Caco-2 (cell line): Measurements from ENCODE around the gene ENDOV. TPM values are rescaled to one million over a fixed set of nuclear protein-coding genes. Genes with fewer than 3 reads are reported as not detected.
"Not testable (repeated sequence)": the region's sequence is repeated elsewhere in the genome, so short reads cannot be mapped to it uniquely, and the experiment has no call there.

Experiments
- BruUV-seq: library from RNA; stranded (reverse); fragments of 400-500 nt; replicated peaks from 2 replicates; lab custom pipeline; 2021; lab: Mats Ljungman, UMichigan
- CTCF ChIA-PET: fragments of 300-600 bp; sonication (Branson Sonifier 250); formaldehyde crosslinking; loops from one replicate; lab custom pipeline; 2022; ENCODE audit warnings: antibody characterized with exemption; lab: Charles Lee
- POLR2A ChIA-PET: fragments of 300-600 bp; sonication (Branson Sonifier 250); formaldehyde crosslinking; loops from one replicate; lab custom pipeline; 2022; ENCODE audit warnings: antibody characterized with exemption; lab: Charles Lee
- DNase-seq, 2 experiments: peaks; one replicate each; pipeline versions ENCODE4 v3.0.0 to v3.0.0-alpha.2; 2020 to 2022
- H3K27me3 ChIP-seq: replicated peaks from 2 replicates; pipeline ENCODE4 v1.6.0; 2011; ENCODE audit warnings: low read length; ENCODE audit not compliant: control insufficient read depth, insufficient read depth
- H3K36me3 ChIP-seq: 2 replicates; pipeline ENCODE4 v1.5.1; 2011; ENCODE audit warnings: low read length; ENCODE audit not compliant: control insufficient read depth, insufficient read depth
- H3K4me1 ChIP-seq: fragments of 250-450 bp; sonication (Bioruptor Pico); 2 replicates; pipeline ENCODE4 v1.5.1; 2020; ENCODE audit warnings: mild to moderate bottlenecking
- H3K4me3 ChIP-seq: 2 replicates; pipeline ENCODE4 v1.5.1; 2011; ENCODE audit warnings: low read depth, mild to moderate bottlenecking, control low read depth, low read length
- H3K9me3 ChIP-seq: fragments of 250-450 bp; sonication (Bioruptor Pico); 2 replicates; pipeline ENCODE4 v1.5.1; 2020; ENCODE audit warnings: mild to moderate bottlenecking, moderate library complexity
- H3K27ac Mint-ChIP-seq: one replicate; pipeline ENCODE4 v1.8.0; 2022; ENCODE audit warnings: mixed read lengths; ENCODE audit not compliant: unreplicated experiment
- H3K27me3 Mint-ChIP-seq: one replicate; pipeline ENCODE4 v1.8.0; 2022; ENCODE audit warnings: mixed read lengths; ENCODE audit not compliant: insufficient read depth, unreplicated experiment
- H3K36me3 Mint-ChIP-seq: one replicate; pipeline ENCODE4 v1.8.0; 2022; ENCODE audit warnings: mild to moderate bottlenecking, mixed read lengths; ENCODE audit not compliant: insufficient read depth, unreplicated experiment
- H3K4me1 Mint-ChIP-seq: one replicate; pipeline ENCODE4 v1.8.0; 2022; ENCODE audit warnings: low read depth, mixed read lengths; ENCODE audit not compliant: unreplicated experiment
- H3K4me3 Mint-ChIP-seq: one replicate; pipeline ENCODE4 v1.8.0; 2022; ENCODE audit warnings: mild to moderate bottlenecking, moderate library complexity, mixed read lengths; ENCODE audit not compliant: unreplicated experiment
- H3K9me3 Mint-ChIP-seq: one replicate; pipeline ENCODE4 v1.8.0; 2022; ENCODE audit warnings: mixed read lengths; ENCODE audit not compliant: unreplicated experiment
- intact Hi-C: fragments of 100-400 bp; cut with micrococcal nuclease; formaldehyde crosslinking; loops from one replicate; pipeline ENCODE4 v1.10.0; 2022; ENCODE audit not compliant: unreplicated experiment
- total RNA-seq: library from RNA; stranded (reverse); gene quantifications from 2 replicates; pipeline ENCODE4 v1.2.3, GENCODE V29; 2022
- TF ChIP-seq, protein P1 (sequence below), 2 experiments: fragments of 200-600 bp in 1 of 2; IDR thresholded peaks; 1 replicate in 1 of 2; 2 replicates in 1 of 2; pipeline versions ENCODE4 v1.5.1 to v1.8.0; 2011 to 2022; ENCODE audit warnings: antibody characterized with exemption in 1 of 2, control low read depth in 1 of 2, inconsistent platforms in 1 of 2, low read depth in 1 of 2, low read length in 1 of 2, mild to moderate bottlenecking in 1 of 2, moderate library complexity in 1 of 2; ENCODE audit not compliant: insufficient read depth in 1 of 2, severe bottlenecking in 1 of 2, unreplicated experiment in 1 of 2

The ENDOV gene
- total RNA-seq, 1 experiment from 2014 or later, result 21.5 TPM

DNA sequence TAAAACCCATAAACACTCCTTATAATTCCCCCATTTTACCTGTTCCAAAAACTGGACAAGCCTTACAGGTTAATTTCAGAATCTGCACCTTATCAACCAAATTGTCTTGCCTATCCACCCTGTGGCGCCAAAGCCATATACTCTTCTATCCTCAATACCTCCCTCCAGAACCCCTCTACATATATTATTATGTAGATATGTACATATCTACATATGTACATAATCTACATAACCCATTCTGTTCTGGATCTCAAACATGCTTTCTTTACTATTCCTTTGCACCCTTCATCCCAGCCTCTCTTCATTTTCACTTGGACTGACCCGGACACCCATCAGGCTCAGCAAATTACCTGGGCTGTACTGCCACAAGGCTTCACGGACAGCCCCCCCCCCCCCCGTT lies 12.0 kb upstream of the ENDOV start:
- Mint-ChIP-seq H3K4me1 (no peaks in the 10 kb centered on the region), H3K27me3 (peaks cover 8% of the 10 kb centered on the region), H3K27ac (no peak overlapping the region), H3K4me3 (no peak overlapping the region), H3K9me3 (no peaks in the 10 kb centered on the region), H3K36me3 (no peaks in the 10 kb centered on the region)
- no TSS peak for BruUV-seq
- intact Hi-C loops, result no loop called here
- no peak for DNase-seq
- Histone ChIP-seq H3K36me3 (no peaks in the 10 kb centered on the region), H3K27me3 (no peaks in the 10 kb centered on the region), H3K4me1 (no peaks in the 10 kb centered on the region), H3K4me3 (no peak overlapping the region), H3K9me3 (no peaks in the 10 kb centered on the region)
- CTCF ChIA-PET, result no interaction called here
- TF ChIP-seq, protein P1, sequence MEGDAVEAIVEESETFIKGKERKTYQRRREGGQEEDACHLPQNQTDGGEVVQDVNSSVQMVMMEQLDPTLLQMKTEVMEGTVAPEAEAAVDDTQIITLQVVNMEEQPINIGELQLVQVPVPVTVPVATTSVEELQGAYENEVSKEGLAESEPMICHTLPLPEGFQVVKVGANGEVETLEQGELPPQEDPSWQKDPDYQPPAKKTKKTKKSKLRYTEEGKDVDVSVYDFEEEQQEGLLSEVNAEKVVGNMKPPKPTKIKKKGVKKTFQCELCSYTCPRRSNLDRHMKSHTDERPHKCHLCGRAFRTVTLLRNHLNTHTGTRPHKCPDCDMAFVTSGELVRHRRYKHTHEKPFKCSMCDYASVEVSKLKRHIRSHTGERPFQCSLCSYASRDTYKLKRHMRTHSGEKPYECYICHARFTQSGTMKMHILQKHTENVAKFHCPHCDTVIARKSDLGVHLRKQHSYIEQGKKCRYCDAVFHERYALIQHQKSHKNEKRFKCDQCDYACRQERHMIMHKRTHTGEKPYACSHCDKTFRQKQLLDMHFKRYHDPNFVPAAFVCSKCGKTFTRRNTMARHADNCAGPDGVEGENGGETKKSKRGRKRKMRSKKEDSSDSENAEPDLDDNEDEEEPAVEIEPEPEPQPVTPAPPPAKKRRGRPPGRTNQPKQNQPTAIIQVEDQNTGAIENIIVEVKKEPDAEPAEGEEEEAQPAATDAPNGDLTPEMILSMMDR (IDR thresholded peaks at IDR 0.05; ENCODE audit: insufficient read depth in 1 of 2, low read depth in 1 of 2, low read length in 1 of 2, severe bottlenecking in 1 of 2, unreplicated experiment in 1 of 2), result no peak
- POLR2A ChIA-PET, result no interaction called here

DNA sequence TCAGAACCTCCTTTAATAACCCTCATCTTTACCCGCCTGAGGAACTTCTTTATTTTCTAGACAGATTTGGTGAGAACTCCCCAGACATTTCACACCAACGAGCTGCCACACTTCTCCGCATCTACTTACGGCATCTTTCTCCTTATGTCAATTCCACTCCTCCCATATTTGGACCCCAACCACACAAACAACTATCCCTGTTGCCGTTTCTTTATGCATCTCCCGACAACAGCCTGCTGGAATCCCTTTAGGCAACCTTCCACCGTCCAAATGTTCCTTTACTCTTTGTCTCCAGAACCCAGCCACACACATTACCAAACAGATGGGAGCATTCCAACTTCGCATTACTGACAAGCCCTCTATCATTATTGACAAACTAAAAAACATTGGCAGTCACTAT lies 8.8 kb upstream of the ENDOV start:
- Histone ChIP-seq H3K27me3 (no peaks in the 10 kb centered on the region), H3K4me3 (no peak overlapping the region), H3K4me1 (peaks cover 5% of the 10 kb centered on the region; the same call in 1 of the 2 replicates), H3K36me3 (no peaks in the 10 kb centered on the region), H3K9me3 (no peaks in the 10 kb centered on the region)
- no peak for DNase-seq
- ChIA-PET CTCF (no interaction called here), POLR2A (no interaction called here)
- Mint-ChIP-seq H3K9me3 (no peaks in the 10 kb centered on the region), H3K27me3 (peaks cover 2% of the 10 kb centered on the region), H3K4me1 (no peaks in the 10 kb centered on the region), H3K4me3 (no peak overlapping the region), H3K36me3 (no peaks in the 10 kb centered on the region), H3K27ac (no peak overlapping the region)
- no TSS peak for BruUV-seq
- intact Hi-C loops, result no loop called here
- TF ChIP-seq, protein P1 (IDR thresholded peaks at IDR 0.05; ENCODE audit: insufficient read depth in 1 of 2, low read depth in 1 of 2, low read length in 1 of 2, severe bottlenecking in 1 of 2, unreplicated experiment in 1 of 2), result no peak

DNA sequence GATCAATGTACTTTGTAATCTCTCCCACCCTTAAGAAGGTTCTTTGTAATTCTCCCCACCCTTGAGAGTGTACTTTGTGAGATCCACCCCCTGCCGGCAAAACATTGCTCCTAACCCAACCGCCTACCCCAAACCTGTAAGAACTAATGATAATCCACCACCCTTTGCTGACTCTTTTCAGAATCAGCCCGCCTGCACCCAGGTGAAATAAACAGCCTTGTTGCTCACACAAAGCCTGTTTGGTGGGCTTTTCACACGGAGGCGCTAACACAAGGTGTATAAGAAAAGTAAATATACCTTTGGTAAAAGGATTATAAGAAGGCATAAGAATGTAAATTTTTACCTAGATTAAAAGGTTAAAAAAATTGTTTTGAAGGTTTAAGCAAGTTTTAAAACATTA lies 7.0 kb upstream of the ENDOV start:
- H3K4me3 ChIP-seq, BruUV-seq, H3K9me3 ChIP-seq, H3K27ac Mint-ChIP-seq, H3K36me3 ChIP-seq, POLR2A ChIA-PET, H3K36me3 Mint-ChIP-seq, CTCF ChIA-PET, H3K27me3 ChIP-seq, H3K4me3 Mint-ChIP-seq, H3K4me1 Mint-ChIP-seq, H3K27me3 Mint-ChIP-seq, intact Hi-C loops, H3K4me1 ChIP-seq, H3K9me3 Mint-ChIP-seq: not testable (repeated sequence)
- peak in 1 of 2 experiments; percentile 25 for DNase-seq

- POLR2A ChIA-PET, result no interaction called here
- Mint-ChIP-seq H3K4me3 (no peak overlapping the region), H3K9me3 (no peaks in the 10 kb centered on the region), H3K27ac (no peak overlapping the region), H3K36me3 (no peaks in the 10 kb centered on the region), H3K4me1 (peaks cover 7% of the 10 kb centered on the region), H3K27me3 (peaks cover 5% of the 10 kb centered on the region)
- no TSS peak for BruUV-seq
- no peak for DNase-seq
- TF ChIP-seq, protein P1 (IDR thresholded peaks at IDR 0.05; ENCODE audit: insufficient read depth in 1 of 2, low read depth in 1 of 2, low read length in 1 of 2, severe bottlenecking in 1 of 2, unreplicated experiment in 1 of 2), result no peak
- Histone ChIP-seq H3K36me3 (no peaks in the 10 kb centered on the region), H3K4me1 (peaks cover 6% of the 10 kb centered on the region; the same call in 1 of the 2 replicates), H3K27me3 (no peaks in the 10 kb centered on the region), H3K9me3 (no peaks in the 10 kb centered on the region), H3K4me3 (no peak overlapping the region)
- intact Hi-C loops, result no loop called here
- CTCF ChIA-PET, result no interaction called here
Measured at GRCh38 chr17:80408872-80409271, 6.1 kb upstream of the ENDOV start.
